ENCODE results near the gene NFATC1.

NFATC1 gene

DNA sequence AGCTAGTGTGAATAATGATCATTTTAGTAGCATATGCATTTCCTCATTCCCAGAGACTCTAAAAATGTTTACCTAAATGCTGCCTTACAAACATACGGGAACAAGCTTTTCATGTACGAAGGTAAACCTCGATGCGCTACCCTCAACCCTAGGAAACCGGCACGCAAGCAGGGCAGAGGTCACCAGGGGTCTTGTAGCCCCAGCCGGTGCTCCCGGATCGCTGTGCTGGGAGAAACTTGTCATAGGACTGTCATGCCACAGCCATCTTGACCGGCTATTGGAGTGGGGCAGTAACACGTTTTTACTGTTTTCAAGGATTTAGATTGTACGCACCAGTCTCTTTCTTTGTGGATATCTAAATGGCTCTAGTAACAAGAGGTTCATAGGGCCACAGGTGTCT is 34.8 kb upstream of the NFATC1 start:
- H3K36me3 ChIP-seq = peaks cover 33 to 70% (median 50%) of the 10 kb centered on the region in 11 experiments
- no peaks in the 10 kb centered on the region for H3K27me3 ChIP-seq
- H4K20me1 ChIP-seq = peaks cover 0 to 6% (median 0%) of the 10 kb centered on the region in 11 experiments; a peak in 3 of 22 replicates
- no peak overlapping the region for H3K27ac ChIP-seq
- no peak for TF ChIP-seq Cebpa-rat (IDR thresholded peaks at IDR 0.05)
- no peak overlapping the region for H3K4me2 ChIP-seq
- peaks cover 0 to 5% (median 1%) of the 10 kb centered on the region in 10 experiments; a peak in 7 of 20 replicates for H3K4me1 ChIP-seq
- H3K4me3 ChIP-seq = no peak overlapping the region
- peaks cover 0 to 7% (median 0%) of the 10 kb centered on the region in 11 experiments; a peak in 2 of 22 replicates for H3K9me3 ChIP-seq (replicated peaks in 1 of 11)
- H3K9ac ChIP-seq = no peak overlapping the region

DNA sequence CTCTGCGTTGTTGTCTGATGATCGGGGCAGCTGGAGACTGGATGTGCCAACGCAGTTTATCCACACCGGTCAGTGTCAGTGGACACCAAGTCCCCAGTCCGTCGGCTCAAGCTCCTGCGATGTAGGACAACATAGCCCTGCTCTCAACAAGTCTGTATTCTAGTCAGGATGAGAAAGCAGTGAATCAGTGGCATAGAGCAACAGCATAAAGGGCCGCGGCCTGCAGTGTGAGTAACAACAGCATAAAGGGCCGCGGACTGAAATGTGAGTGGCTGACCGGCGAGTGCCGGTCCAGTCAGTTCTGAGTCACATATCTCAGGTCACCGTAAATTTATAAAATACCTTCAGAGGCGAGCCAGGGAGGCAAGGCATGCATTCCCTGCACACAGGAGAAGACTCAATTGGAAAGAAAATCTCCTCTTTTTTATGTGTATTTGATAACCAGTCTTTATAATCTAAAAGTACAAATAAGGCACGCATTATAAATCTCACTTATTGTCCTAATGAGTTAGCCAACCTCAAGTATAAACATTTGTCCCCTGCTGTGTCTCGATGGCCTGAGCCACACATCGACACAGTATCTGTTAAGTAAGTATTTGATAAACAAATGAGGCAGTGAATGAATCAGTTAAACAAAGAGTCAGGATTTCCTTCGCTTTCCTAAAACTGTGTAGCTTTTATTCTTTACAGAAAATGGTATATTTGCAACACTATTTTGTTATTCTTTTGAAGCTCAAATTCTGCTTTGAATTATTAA is 33.8 kb upstream of the NFATC1 start:
- no peaks in the 10 kb centered on the region for H3K27me3 ChIP-seq
- no peak overlapping the region for H3K4me3 ChIP-seq
- no peak overlapping the region for H3K9ac ChIP-seq
- peaks cover 0 to 7% (median 0%) of the 10 kb centered on the region in 11 experiments; a peak in 2 of 22 replicates for H3K9me3 ChIP-seq (replicated peaks in 1 of 11)
- peaks cover 33 to 79% (median 52%) of the 10 kb centered on the region in 11 experiments for H3K36me3 ChIP-seq
- no peak overlapping the region for H3K4me2 ChIP-seq
- H3K27ac ChIP-seq = no peak overlapping the region
- H3K4me1 ChIP-seq = 0 out of 20 replicates have a peak, but pooled peaks cover 0 to 4% (median 0%) of the 10 kb centered on the region in 10 experiments
- TF ChIP-seq Cebpa-rat (IDR thresholded peaks at IDR 0.05) = no peak
- H4K20me1 ChIP-seq = no peaks in the 10 kb centered on the region; a peak in 1 of 22 replicates

DNA sequence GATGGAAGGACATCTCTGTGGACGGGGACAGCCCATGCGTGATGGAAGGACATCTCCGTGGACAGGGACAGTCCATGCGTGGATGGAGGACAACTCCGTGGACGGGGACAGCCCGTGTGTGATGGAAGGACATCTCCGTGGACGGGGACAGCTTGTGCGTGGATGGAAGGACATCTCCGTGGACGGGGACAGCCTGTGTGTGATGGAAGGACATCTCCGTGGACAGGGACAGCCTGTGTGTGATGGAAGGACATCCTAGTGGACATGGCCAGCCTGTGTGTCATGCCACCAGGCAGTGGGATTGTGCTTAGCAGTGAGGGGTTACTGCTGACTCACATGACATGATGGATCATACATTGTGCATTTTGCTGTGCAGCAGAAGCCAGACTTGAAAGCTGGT is 30.0 kb upstream of the NFATC1 start:
- H3K36me3 ChIP-seq = peaks cover 25 to 58% (median 36%) of the 10 kb centered on the region in 11 experiments
- H3K4me3 ChIP-seq = no peak overlapping the region
- H3K9ac ChIP-seq = no peak overlapping the region
- H3K4me2 ChIP-seq = no peak overlapping the region
- peaks cover 0 to 7% (median 0%) of the 10 kb centered on the region in 11 experiments; a peak in 2 of 22 replicates for H3K9me3 ChIP-seq (replicated peaks in 1 of 11)
- H4K20me1 ChIP-seq = peaks cover 0 to 7% (median 0%) of the 10 kb centered on the region in 11 experiments; a peak in 2 of 22 replicates
- H3K27ac ChIP-seq = no peak overlapping the region
- H3K4me1 ChIP-seq = peaks cover 15 to 29% (median 22%) of the 10 kb centered on the region in 10 experiments
- H3K27me3 ChIP-seq = no peaks in the 10 kb centered on the region
- no peak for TF ChIP-seq Cebpa-rat (IDR thresholded peaks at IDR 0.05)

DNA sequence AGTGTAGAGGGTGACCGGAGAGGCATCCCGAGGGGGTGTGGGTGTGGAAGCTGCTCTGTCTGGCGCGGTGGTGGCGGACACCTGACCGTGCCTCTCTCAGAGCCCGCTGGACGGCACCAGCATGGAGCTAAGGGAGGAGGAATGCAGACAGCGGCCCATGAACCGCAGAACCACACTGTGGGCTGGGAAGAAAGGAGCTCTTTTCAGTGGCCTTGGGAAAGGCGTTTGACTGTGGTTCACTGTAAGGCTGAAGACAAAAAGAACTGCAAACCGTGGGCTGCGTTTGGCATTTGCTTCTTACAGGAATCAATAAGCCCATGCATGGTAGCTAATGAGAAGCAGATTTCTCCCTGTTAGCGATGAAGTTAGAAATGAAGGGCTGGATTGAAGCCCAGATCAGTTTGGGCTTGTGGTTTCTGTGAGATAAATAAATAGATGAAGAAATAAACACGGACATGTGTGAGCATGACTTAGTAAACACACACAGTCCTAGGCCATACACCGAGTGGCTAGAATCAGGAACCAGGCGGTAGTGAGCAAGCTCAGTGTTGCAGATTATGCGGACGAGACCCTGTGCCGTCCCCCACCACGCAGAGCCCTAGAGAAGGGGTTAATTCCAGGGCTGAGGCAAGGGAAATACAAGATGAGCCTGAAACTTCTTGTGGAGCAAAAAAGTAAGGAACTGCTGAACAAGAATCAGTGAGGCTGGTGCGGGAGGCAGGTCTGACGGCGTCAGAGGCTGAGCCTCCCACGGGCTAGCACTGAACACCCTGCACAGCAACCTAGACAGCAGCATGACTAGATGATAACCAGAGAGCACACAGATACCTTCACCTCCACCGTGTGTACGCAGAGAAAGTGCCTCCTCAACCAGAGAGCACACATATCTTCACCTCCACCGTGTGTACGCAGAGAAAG is 29.3 kb upstream of the NFATC1 start:
- peaks cover 19 to 51% (median 28%) of the 10 kb centered on the region in 11 experiments for H3K36me3 ChIP-seq
- H3K4me2 ChIP-seq = no peak overlapping the region; a peak in 1 of 22 replicates
- H3K9me3 ChIP-seq (replicated peaks in 1 of 11) = peaks cover 0 to 7% (median 0%) of the 10 kb centered on the region in 11 experiments; a peak in 2 of 22 replicates
- H3K4me1 ChIP-seq = peaks cover 21 to 37% (median 29%) of the 10 kb centered on the region in 10 experiments
- no peaks in the 10 kb centered on the region for H3K27me3 ChIP-seq
- no peak overlapping the region for H3K4me3 ChIP-seq
- no peak overlapping the region for H3K27ac ChIP-seq
- no peak for TF ChIP-seq Cebpa-rat (IDR thresholded peaks at IDR 0.05)
- peaks cover 0 to 7% (median 0%) of the 10 kb centered on the region in 11 experiments; a peak in 2 of 22 replicates for H4K20me1 ChIP-seq
- no peak overlapping the region for H3K9ac ChIP-seq

DNA sequence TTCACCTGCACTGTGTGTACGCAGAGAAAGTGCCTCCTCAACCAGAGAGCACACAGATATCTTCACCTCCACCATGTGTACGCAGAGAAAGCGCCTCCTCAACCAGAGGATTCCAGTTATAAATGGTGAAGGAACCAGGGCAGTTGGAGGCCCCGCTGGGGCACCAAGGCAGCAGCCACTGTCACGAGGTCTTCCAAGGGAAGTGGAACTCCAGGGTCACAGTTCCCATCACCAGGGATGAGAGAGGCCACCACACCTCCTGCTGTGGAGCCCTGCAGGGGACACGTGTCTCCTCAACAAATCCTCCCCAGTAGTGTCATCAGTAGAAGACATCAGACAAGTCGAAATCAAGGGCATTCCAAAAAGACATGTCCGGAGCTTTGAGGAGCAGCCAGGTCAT is 28.2 kb upstream of the NFATC1 start:
- no peak for TF ChIP-seq Cebpa-rat (IDR thresholded peaks at IDR 0.05)
- H3K9ac ChIP-seq = no peak overlapping the region

DNA sequence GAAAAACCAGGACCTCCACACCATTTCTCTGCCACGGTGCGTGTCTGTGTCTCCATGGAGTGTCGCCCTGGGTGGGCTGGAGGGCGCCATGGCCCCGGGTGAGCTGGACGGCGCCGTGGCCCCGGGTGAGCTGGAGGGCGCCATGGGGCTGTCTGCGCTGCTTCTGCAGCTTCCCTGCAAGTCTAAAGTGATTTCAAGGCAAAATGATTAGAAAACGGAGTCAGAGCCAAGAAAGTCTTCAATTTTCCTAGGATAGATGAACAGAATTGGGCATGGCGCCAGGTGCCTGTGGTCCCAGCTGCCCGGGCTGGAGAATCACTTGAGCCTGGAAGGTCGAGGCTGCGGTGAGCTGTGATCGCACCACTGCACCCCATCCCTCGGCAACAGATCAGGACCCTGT is 27.7 kb upstream of the NFATC1 start:
- peaks cover 0 to 7% (median 0%) of the 10 kb centered on the region in 11 experiments; a peak in 2 of 22 replicates for H3K9me3 ChIP-seq (replicated peaks in 1 of 11)
- H3K4me2 ChIP-seq = peak overlapping the region; percentile 11 to 82 (median 66)
- TF ChIP-seq Cebpa-rat (IDR thresholded peaks at IDR 0.05) = no peak
- no peak overlapping the region for H3K27ac ChIP-seq
- H3K36me3 ChIP-seq = peaks cover 8 to 38% (median 17%) of the 10 kb centered on the region in 11 experiments; a peak in 20 of 22 replicates
- H3K27me3 ChIP-seq = no peaks in the 10 kb centered on the region
- no peak overlapping the region for H3K4me3 ChIP-seq
- peaks cover 26 to 42% (median 34%) of the 10 kb centered on the region in 10 experiments for H3K4me1 ChIP-seq
- no peak overlapping the region for H3K9ac ChIP-seq
- H4K20me1 ChIP-seq = peaks cover 0 to 7% (median 0%) of the 10 kb centered on the region in 11 experiments; a peak in 2 of 22 replicates

More for the DNA sequence above, 28.2 kb upstream of the NFATC1 start:
- Histone ChIP-seq H3K27ac (no peak overlapping the region), H3K36me3 (peaks cover 9 to 41% (median 19%) of the 10 kb centered on the region in 11 experiments; a peak in 20 of 22 replicates), H3K9me3 (replicated peaks in 1 of 11) (peaks cover 0 to 7% (median 0%) of the 10 kb centered on the region in 11 experiments; a peak in 2 of 22 replicates), H3K4me2 (peak overlapping the region in 7 of 11 experiments; percentile 11 to 82 (median 67); a peak in 8 of 22 replicates), H3K4me3 (no peak overlapping the region), H3K4me1 (peaks cover 26 to 42% (median 34%) of the 10 kb centered on the region in 10 experiments), H4K20me1 (peaks cover 0 to 7% (median 0%) of the 10 kb centered on the region in 11 experiments; a peak in 2 of 22 replicates), H3K27me3 (no peaks in the 10 kb centered on the region)

DNA sequence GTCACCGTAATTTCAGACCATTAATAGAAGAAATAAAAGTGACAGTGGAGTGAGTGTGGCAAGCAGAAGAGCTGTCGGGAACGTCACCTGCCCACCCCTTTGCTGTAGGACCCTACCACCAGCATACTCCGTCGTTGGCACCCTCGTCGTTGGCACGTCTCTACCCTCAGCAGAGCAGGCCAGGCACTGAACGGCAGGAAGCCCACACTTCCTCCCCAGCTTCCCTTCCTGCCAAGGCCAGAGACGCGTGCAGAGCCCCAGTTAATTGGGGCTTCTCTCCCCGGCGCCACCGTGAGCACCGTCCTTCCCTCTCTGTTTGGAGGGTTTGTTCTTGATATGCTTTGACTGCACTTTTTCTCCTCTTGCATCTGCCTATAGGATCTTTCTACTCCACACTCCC is 27.0 kb upstream of the NFATC1 start:
- Histone ChIP-seq H3K27me3 (no peaks in the 10 kb centered on the region), H3K27ac (peak overlapping the region in 3 of 11 experiments; percentile 1 to 17 (median 17); a peak in 1 of 22 replicates), H3K4me1 (peaks cover 26 to 42% (median 34%) of the 10 kb centered on the region in 10 experiments), H3K9ac (no peak overlapping the region), H4K20me1 (peaks cover 0 to 7% (median 0%) of the 10 kb centered on the region in 11 experiments; a peak in 2 of 22 replicates), H3K9me3 (replicated peaks in 1 of 11) (peaks cover 0 to 2% (median 0%) of the 10 kb centered on the region in 11 experiments; a peak in 2 of 22 replicates), H3K4me2 (peak overlapping the region; percentile 11 to 82 (median 66)), H3K4me3 (no peak overlapping the region), H3K36me3 (peaks cover under 1 to 32% (median 10%) of the 10 kb centered on the region in 11 experiments; a peak in 16 of 22 replicates)
- no peak for TF ChIP-seq Cebpa-rat (IDR thresholded peaks at IDR 0.05)

DNA sequence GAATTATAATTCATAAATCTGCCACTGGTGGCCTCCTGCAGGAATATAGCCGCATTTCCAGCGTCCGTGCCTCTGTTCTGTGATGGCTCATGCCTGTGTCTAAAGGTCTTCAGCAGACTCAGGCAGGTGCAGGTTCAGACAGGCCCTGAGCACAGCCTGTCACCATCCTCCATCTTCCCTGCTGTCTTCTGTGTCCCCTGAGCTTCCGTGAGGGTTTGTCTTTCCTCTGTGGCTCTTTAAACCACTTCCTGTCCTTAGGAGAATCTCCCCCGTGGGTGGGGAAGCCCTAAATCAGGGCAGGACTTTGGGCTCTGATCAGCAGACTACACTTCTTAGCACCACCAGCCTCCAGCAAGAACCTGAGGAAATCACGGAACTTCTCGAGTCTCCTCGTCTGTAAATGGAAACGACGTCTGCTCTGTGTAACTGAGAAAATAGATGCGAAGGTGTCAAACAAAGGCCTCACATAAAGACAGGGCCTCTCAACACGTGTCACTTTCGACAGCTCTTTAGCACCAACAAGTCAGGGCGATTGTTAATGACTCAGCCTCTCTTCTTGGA is 24.1 kb upstream of the NFATC1 start:
- Histone ChIP-seq H3K4me1 (peaks cover 26 to 42% (median 34%) of the 10 kb centered on the region in 10 experiments), H3K27me3 (no peaks in the 10 kb centered on the region), H3K9me3 (replicated peaks in 1 of 11) (no peaks in the 10 kb centered on the region), H3K27ac (no peak overlapping the region; a peak in 1 of 22 replicates), H3K4me2 (peak overlapping the region; percentile 32 to 82 (median 69)), H3K9ac (no peak overlapping the region), H4K20me1 (peaks cover 0 to 7% (median 0%) of the 10 kb centered on the region in 11 experiments; a peak in 1 of 22 replicates), H3K36me3 (peaks cover 0 to 21% (median 0%) of the 10 kb centered on the region in 11 experiments; a peak in 3 of 22 replicates), H3K4me3 (no peak overlapping the region)
- TF ChIP-seq Cebpa-rat (IDR thresholded peaks at IDR 0.05) = no peak

All from BLaER1 treated with 17β-estradiol and CSF1 and Interleukin-3, amounts not matched to agents 10 nM and 100 nM (cell line).